Adipose tissue (tissue), 3 donors: Measurements from ENCODE around the gene PAPLN. TPM values are rescaled to one million over a fixed set of nuclear protein-coding genes. Genes with fewer than 3 reads are reported as not detected.

Source experiments
- H3K27ac ChIP-seq: one replicate; pipeline ENCODE4 v1.5.1; 2013; ENCODE audit warnings: low read depth, low read length
- WGBS, 3 donors: extraction: QIAGEN DNeasy Blood & Tissue Kit; methylation state at CpG; one replicate each; pipeline ENCODE4 v1.1.7; 2013; 5-methylcytosine and 5-hydroxymethylcytosine counted together
- polyA plus RNA-seq, 3 donors: library from polyadenylated mRNA; stranded (reverse); fragments of 200-250 nt; gene quantifications; one replicate each; pipeline ENCODE4 v1.2.3, GENCODE V29; 2013
- donor health status: healthy with polysubstance abuse.
- donor health status: Bipolar disorder and iron deficiency.
- donor health status: healthy.

Gene PAPLN
- polyA plus RNA-seq, 3 donors: 2.1 to 9.3 (median 3.9) TPM

- 66 to 84% (median 67%) methylated on average over 8 to 10 of the region's 10 CpGs for WGBS, 3 donors
- H3K27ac ChIP-seq: no peak overlapping the region
Measured at GRCh38 chr14:73240816-73241480, 3.6 kb downstream of the PAPLN start.

- H3K27ac ChIP-seq: no peak overlapping the region
- WGBS, 3 donors: 88 to 91% (median 90%) methylated on average over 18 to 19 of the region's 19 CpGs
Measured at GRCh38 chr14:73241481-73242165, 4.3 kb downstream of the PAPLN start.

- 46 to 82% (median 51%) methylated on average over 6 of the region's 6 CpGs for WGBS, 3 donors
- H3K27ac ChIP-seq: no peak overlapping the region
Measured at GRCh38 chr14:73242357-73242901, 5.1 kb downstream of the PAPLN start.

- WGBS, 3 donors: 45 to 71% (median 62%) methylated on average over 3 of the region's 3 CpGs
- no peak overlapping the region for H3K27ac ChIP-seq
Measured at GRCh38 chr14:73243341-73243740, 6.0 kb downstream of the PAPLN start.

DNA sequence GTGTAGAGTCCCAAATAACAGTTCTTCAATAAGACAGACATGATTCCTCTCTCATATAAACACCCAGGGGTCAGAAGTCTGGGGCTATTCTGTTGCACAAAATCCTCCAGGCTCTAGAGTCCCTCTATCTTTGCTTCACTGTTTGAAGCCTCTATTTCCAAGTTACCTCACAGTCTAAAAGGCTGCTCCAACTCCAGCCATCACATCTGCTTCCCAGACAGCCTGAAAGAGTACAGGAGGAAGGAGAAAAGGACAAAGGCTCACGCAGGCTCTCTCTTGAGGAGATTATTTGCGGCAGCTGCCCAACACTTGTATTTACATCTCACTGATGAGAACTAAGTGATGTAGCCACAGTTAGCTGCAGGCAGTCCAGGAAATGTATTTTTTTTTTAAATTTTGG is 6.4 kb downstream of the PAPLN start:
- no peak overlapping the region for H3K27ac ChIP-seq
- 97 to 100% (median 99%) methylated on average over 2 of the region's 2 CpGs for WGBS, 3 donors

- WGBS, 3 donors: 76 to 88% (median 78%) methylated on average over 14 of the region's 14 CpGs
- H3K27ac ChIP-seq: no peak overlapping the region
Measured at GRCh38 chr14:73244541-73245290, 7.4 kb downstream of the PAPLN start.

DNA sequence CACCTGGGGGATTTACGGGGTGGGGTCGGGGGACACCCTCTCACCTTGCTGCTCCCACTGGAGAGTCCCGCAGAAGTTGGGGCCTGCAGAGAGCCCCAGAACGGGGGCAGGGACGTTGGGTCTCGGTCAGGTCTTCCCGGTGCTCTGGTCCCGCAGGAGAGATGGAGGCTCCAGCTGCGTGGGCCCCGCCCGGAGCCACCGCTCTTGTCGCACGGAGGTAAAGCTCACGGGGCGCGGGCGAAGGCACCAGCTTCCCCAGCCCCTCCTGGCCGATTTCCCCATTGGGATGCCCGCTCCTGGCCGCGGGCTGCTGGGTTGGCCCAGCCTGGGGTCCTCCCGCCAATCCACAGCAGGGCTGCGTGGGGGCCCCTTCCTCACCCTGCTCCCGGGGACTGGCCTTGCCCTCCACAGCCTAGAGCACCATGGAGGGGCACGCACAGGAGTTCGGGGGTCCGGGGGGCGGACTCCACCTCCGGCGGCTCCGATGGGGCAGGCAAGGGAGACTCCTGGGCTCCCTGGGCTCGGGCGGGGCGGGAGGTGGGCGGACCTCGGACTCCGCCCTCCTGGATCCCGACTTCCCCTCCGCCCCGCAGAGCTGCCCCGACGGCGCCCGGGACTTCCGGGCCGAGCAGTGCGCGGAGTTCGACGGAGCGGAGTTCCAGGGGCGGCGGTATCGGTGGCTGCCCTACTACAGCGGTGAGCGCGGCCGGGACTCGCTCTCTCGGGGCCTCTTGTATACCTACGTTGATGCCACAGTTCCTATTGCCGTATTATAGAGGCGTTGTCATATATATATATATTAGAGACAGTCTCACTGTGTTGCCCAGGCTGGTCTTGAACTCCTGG is 8.4 kb downstream of the PAPLN start:
- H3K27ac ChIP-seq: no peak overlapping the region
- 22 to 36% (median 23%) methylated on average over 41 to 64 of the region's 64 CpGs for WGBS, 3 donors

DNA sequence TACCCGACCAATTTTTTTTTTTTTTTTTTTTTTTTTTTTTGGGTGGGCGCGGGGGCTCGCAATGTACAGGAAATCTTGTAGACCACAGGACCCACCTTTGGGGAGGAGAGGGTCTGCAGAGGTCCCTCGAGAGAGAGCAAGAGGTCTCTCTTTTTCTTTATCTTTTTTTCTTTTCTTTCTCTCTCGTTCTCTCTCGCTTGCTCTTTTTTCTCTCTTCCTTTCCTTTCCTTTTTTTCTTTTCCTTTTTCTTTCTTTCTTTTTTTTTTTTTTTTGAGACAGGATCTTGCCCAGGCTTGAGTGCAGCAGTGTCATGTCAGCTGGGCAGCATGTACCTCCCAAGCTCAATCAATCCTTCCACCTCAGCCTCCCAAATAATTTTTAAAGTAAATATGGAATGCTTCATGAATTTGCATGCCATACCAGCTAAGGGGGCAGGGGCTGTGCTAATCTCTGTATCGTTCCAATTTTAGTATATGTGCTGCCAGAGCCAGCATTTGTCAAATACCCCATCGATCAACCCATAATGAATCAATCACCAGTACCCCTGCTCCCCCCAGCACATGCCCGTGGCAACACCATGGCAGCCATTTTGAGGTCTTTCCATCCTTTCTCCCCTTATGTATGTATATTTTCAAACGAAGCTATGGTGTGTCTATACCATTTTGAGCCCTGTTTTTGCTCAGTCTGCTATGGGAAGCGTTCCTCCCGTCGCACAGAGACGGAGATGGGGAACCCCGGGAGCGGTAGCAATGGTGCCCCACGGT is 9.3 kb downstream of the PAPLN start:
- 69 to 78% (median 76%) methylated on average over 14 to 18 of the region's 18 CpGs for WGBS, 3 donors
- H3K27ac ChIP-seq: no peak overlapping the region

GRCh38 chr14:73248108-73248868 is 11.0 kb downstream of the PAPLN start:
- no peak overlapping the region for H3K27ac ChIP-seq
- WGBS, 3 donors: 74 to 76% (median 75%) methylated on average over 9 of the region's 9 CpGs

DNA sequence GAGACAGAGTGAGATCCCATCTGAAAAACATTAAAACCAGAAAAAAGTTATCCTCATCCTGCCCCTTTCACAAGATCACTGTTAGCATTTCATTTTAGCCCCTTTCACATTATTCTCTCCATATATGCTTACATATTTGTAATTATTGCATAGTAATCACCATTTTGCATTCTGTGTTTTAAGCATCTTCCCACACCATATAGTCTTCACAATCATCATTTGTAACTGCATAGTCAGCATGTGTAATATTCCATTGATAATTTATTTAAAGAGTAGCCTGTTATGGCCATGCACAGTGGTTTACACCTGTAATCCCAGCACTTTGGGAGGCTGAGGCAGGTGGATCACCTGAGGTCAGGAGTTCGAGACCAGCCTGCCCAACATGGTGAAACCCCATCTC is 11.8 kb downstream of the PAPLN start:
- 93 to 95% (median 94%) methylated on average over 1 of the region's 1 CpG for WGBS, 3 donors
- no peak overlapping the region for H3K27ac ChIP-seq

DNA sequence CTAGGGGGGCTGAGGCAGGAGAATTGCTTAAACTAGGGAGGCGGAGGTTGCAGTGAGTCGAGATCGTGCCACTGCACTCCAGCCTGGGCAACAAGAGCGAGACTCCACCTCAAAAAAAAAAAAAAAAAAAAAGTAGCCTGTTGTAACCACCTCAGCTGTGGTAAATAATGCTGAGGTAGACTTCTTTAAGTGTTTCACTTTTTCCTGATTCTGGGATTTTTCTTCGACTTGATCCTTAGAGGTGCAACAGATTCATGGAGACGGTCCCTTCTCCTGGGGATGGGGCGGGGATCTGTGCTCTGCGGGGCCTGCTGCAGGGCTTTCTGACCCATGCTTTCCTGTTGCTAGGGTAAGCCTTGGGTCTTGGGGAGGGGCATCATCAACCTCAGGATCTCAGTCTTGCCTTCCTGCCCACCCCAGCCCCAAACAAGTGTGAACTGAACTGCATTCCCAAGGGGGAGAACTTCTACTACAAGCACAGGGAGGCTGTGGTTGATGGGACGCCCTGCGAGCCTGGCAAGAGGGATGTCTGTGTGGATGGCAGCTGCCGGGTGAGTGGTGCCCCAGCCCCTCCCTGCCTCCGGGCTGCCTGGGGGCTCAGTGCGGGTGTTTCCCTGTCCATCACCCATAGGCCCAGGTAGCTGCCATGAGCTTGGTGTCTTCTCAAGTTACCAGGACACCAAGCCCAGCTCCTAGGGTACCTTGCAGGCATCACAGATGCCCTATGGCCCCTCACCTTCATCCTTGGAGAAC is 12.4 kb downstream of the PAPLN start:
- H3K27ac ChIP-seq: no peak overlapping the region
- 77 to 91% (median 89%) methylated on average over 13 of the region's 13 CpGs for WGBS, 3 donors

DNA sequence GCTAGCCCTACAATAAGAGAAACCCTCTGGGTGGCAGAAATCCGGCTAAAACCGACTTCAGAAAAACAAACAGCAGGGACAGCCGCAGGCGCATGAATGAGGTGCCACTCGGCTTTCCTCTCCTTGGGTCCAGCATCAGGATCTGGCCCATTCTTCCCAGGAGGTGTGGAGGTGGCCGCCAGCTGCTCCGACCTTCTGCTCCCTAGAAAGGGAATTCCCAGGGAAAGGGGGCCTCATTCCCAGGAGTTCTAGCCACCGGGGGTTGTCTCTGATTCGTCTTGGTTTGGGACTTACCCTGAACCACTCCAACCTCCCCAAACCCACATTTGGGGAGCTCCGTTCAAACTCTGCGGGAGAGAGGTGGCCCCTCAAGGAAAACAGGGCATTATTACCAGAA is 13.0 kb downstream of the PAPLN start:
- no peak overlapping the region for H3K27ac ChIP-seq
- 88 to 93% (median 90%) methylated on average over 11 of the region's 11 CpGs for WGBS, 3 donors

DNA sequence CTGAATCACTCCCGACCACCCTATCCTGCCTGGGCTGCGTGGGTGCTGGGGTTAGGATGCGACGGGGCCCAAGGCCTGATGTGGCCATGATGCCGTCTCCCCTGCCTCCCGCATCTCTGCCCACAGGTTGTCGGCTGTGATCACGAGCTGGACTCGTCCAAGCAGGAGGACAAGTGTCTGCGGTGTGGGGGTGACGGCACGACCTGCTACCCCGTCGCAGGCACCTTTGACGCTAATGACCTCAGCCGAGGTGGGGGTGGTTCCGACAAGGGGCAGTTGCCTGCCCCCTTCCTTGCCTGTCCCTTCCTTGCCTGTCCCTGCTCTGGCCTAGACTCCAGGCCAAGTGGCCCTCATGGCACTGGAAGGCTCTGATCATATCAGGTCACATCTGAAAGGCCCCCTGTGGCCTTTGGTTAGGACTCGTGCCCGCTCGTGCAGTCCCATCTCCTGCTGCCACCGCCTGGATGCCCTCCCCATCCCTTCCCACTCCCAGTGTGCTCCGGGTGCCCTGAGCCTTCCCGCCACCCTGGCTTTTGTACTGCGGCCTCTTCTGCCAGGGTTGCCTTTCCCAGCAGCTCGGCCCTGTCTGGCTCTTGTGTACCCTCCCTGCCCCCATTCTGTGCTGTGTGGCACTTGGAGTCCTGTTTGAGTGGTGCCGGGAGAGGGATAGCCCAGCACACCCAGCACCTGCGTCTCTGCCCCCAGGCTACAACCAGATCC is 13.6 kb downstream of the PAPLN start:
- no peak overlapping the region for H3K27ac ChIP-seq
- 87 to 95% (median 88%) methylated on average over 27 of the region's 27 CpGs for WGBS, 3 donors

DNA sequence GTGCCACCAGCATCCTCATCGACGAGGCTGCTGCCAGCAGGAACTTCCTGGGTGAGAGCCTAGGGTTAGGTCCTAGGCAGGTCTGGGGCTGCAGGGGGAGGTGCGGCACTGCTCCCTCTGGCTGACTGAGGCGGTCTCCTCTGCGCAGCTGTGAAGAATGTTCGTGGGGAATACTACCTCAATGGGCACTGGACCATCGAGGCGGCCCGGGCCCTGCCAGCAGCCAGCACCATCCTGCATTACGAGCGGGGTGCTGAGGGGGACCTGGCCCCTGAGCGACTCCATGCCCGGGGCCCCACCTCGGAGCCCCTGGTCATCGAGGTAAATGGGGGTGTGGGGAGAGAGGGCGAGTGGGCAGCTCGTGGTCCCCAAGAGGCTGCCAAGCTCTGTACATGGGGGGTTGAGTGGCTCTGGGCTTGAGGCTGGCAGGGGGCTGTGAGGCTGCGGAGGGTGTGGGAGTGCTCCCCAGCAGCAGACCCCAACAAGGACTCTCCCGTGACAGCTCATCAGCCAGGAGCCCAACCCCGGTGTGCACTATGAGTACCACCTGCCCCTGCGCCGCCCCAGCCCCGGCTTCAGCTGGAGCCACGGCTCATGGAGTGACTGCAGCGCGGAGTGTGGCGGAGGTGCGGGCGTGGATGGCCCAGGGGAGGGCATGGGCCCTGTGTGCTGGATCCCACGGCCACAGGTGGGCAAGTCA is 14.4 kb downstream of the PAPLN start:
- WGBS, 3 donors: 94 to 95% (median 95%) methylated on average over 30 of the region's 30 CpGs
- H3K27ac ChIP-seq: no peak overlapping the region
